NB4 (cell line): ENCODE data around the gene RBM19.

Experiments used
- POLR2A ChIP-seq: IDR thresholded peaks from 2 replicates; pipeline ENCODE4 v1.6.1; 2011; ENCODE audit warnings: mild to moderate bottlenecking; ENCODE audit not compliant: insufficient read length; ENCODE audit errors: extremely low read depth
- TF ChIP-seq, protein P1 (sequence below): IDR thresholded peaks from one replicate; pipeline ENCODE4 v1.5.1; 2012; ENCODE audit warnings: low read depth, low read length

DNA sequence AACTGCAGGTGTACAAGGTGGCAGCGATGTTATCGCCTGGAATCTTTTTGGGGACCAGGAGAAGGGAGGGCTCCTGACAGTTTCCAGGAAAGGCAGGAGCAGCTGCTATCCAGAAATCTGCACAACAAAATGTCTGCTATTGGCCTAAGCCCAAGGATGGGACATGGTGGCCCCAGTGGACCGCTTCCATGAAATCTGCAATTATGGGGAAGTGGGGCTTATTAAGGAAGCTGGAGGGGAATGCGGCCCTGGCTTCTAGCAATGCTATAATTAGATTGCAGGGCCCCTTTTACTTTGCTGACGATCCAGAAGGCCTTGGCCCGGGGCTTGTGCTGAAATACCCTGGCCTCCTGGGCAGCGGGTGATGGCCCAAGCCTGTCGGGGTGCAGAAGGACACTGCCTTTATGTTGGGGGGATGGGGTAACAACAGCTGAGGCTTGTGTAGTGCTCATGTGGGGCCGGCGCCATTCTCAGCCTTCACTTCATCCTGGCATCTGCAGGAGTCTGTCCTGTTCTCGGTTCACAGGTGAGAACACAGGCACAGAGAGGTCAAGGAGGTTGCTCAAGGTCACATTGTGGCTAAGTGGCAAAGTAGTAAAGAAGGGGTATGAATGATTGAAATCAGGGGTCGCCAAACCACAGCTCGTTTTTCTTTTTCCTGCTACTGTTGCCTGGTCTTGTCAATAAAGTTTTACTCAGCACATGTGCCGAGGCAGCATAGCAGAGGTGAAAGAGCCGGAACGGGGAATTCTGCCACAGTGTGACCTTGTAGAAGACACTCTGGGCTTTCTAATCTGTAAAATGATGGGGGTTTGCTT, 153.5 kb downstream of the RBM19 start:
- TF ChIP-seq, protein P1, sequence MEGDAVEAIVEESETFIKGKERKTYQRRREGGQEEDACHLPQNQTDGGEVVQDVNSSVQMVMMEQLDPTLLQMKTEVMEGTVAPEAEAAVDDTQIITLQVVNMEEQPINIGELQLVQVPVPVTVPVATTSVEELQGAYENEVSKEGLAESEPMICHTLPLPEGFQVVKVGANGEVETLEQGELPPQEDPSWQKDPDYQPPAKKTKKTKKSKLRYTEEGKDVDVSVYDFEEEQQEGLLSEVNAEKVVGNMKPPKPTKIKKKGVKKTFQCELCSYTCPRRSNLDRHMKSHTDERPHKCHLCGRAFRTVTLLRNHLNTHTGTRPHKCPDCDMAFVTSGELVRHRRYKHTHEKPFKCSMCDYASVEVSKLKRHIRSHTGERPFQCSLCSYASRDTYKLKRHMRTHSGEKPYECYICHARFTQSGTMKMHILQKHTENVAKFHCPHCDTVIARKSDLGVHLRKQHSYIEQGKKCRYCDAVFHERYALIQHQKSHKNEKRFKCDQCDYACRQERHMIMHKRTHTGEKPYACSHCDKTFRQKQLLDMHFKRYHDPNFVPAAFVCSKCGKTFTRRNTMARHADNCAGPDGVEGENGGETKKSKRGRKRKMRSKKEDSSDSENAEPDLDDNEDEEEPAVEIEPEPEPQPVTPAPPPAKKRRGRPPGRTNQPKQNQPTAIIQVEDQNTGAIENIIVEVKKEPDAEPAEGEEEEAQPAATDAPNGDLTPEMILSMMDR: no peak
- TF ChIP-seq POLR2A: no peak
